Calu3 (cell line): ENCODE results near the gene ARL17B. TPM values are rescaled to one million over a fixed set of nuclear protein-coding genes. Genes with fewer than 3 reads are reported as not detected.
"Not testable (repeated sequence)": the region's sequence is repeated elsewhere in the genome, so short reads cannot be mapped to it uniquely, and the experiment has no call there.

Experiments
- Bru-seq: library from RNA; stranded (reverse); fragments of 400-500 nt; gene quantifications from one replicate; lab custom pipeline; 2021; lab: Mats Ljungman, UMichigan
- BruChase-seq, 2 experiments: library from RNA; stranded (reverse); fragments of 400-500 nt; gene quantifications; one replicate each; lab custom pipeline; 2021; lab: Mats Ljungman, UMichigan
- BruUV-seq: library from RNA; stranded (reverse); fragments of 400-500 nt; replicated peaks from 2 replicates; lab custom pipeline; 2021; lab: Mats Ljungman, UMichigan
- CTCF ChIA-PET: fragments of 300-600 bp; sonication (Branson Sonifier 250); formaldehyde crosslinking; loops from one replicate; lab custom pipeline; 2022; ENCODE audit warnings: antibody characterized with exemption; lab: Charles Lee
- DNase-seq: peaks from one replicate; pipeline ENCODE4 v3.0.0; 2022
- H3K27ac Mint-ChIP-seq: one replicate; pipeline ENCODE4 v1.8.0; 2022; ENCODE audit warnings: mixed read lengths; ENCODE audit not compliant: unreplicated experiment
- H3K27me3 Mint-ChIP-seq: one replicate; pipeline ENCODE4 v1.8.0; 2022; ENCODE audit warnings: mixed read lengths; ENCODE audit not compliant: unreplicated experiment
- H3K36me3 Mint-ChIP-seq: one replicate; pipeline ENCODE4 v1.8.0; 2022; ENCODE audit warnings: mild to moderate bottlenecking, moderate library complexity, mixed read lengths; ENCODE audit not compliant: insufficient read depth, unreplicated experiment
- H3K4me1 Mint-ChIP-seq: one replicate; pipeline ENCODE4 v1.8.0; 2022; ENCODE audit warnings: mild to moderate bottlenecking, low read depth, mixed read lengths; ENCODE audit not compliant: unreplicated experiment
- H3K4me3 Mint-ChIP-seq: one replicate; pipeline ENCODE4 v1.8.0; 2022; ENCODE audit warnings: mild to moderate bottlenecking, low read depth, moderate library complexity, mixed read lengths; ENCODE audit not compliant: unreplicated experiment
- H3K9me3 Mint-ChIP-seq: one replicate; pipeline ENCODE4 v1.8.0; 2022; ENCODE audit warnings: low read depth, mixed read lengths; ENCODE audit not compliant: unreplicated experiment
- intact Hi-C: fragments of 100-400 bp; cut with micrococcal nuclease; formaldehyde crosslinking; loops from one replicate; pipeline ENCODE4 v1.10.0; 2022; ENCODE audit not compliant: unreplicated experiment
- long read RNA-seq: library from polyadenylated mRNA; stranded (forward); transcript quantifications from one replicate; pipeline ENCODE4 v2.0.0, GENCODE V29; 2022
- total RNA-seq: library from RNA; stranded (reverse); gene quantifications from 2 replicates; pipeline ENCODE4 v1.2.3, GENCODE V29; 2022

Gene ARL17B
- total RNA-seq, result 34.2 and 41.7 TPM in 2 replicates
- Bru-seq, nascent RNA, result percentile 77 among the genes with signal in this experiment
- percentile 91 among the genes with signal in this experiment for BruChase-seq, experiment 1, labeled RNA remaining after a 6-hour chase
- BruChase-seq, experiment 2, labeled RNA remaining after a 2-hour chase, result percentile 94 among the genes with signal in this experiment
- long read RNA-seq, transcript ARL17B-202 (4 exons, 743 nt), result major isoform, 8 of 111 reads
- long read RNA-seq, partial matches to known transcripts, result 1 of 111 reads
- long read RNA-seq, other reads (novel, unspliced or antisense), result 102 of 111 reads

GRCh38 chr17:46361755-46362154 is at the start of gene ARL17B:
TSS of gene ARL17B (minus strand) at chr17:46361766. CDS start at chr17:46358397, 3,369 bp downstream.
- CTCF ChIA-PET, intact Hi-C loops, H3K4me3 Mint-ChIP-seq, H3K9me3 Mint-ChIP-seq, H3K4me1 Mint-ChIP-seq, H3K27ac Mint-ChIP-seq, H3K36me3 Mint-ChIP-seq, H3K27me3 Mint-ChIP-seq: not testable (repeated sequence)
- TSS peak; percentile 89 for BruUV-seq
- DNase-seq, result peak; percentile 96

GRCh38 chr17:46409864-46410263 is 48.3 kb upstream of the ARL17B start:
- H3K27ac Mint-ChIP-seq, H3K4me3 Mint-ChIP-seq, CTCF ChIA-PET, H3K4me1 Mint-ChIP-seq, H3K27me3 Mint-ChIP-seq, intact Hi-C loops, DNase-seq, H3K36me3 Mint-ChIP-seq, BruUV-seq, H3K9me3 Mint-ChIP-seq: not testable (repeated sequence)

GRCh38 chr17:46407155-46407554 is 45.6 kb upstream of the ARL17B start:
- H3K4me1 Mint-ChIP-seq, DNase-seq, H3K4me3 Mint-ChIP-seq, CTCF ChIA-PET, H3K36me3 Mint-ChIP-seq, H3K27ac Mint-ChIP-seq, H3K27me3 Mint-ChIP-seq, intact Hi-C loops, H3K9me3 Mint-ChIP-seq, BruUV-seq: not testable (repeated sequence)

- H3K4me3 Mint-ChIP-seq, H3K27ac Mint-ChIP-seq, DNase-seq, H3K27me3 Mint-ChIP-seq, H3K36me3 Mint-ChIP-seq, intact Hi-C loops, H3K4me1 Mint-ChIP-seq, H3K9me3 Mint-ChIP-seq, BruUV-seq, CTCF ChIA-PET: not testable (repeated sequence)
These were observed 39.6 kb upstream of the ARL17B start for GRCh38 chr17:46401033-46401787.

DNA sequence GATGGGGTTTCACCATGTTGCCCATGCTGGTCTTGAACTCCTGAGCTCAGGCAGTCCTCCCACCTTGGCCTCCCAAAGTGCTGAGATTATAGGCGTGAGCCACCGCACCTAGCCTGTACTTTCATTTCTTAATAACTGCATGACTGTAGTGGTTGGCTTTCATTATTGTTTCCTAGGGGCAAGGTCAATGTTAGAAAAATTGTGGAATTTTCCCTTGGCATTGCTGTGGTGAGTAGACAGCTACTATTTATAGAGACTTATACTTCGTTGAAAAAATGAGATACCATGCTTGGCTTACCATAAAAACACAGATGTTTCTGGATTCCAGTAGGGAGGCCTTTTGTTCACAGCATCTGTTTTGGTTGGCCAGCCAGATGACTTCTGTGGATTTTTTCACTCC is 39.0 kb upstream of the ARL17B start:
- intact Hi-C loops, H3K36me3 Mint-ChIP-seq, H3K9me3 Mint-ChIP-seq, H3K4me1 Mint-ChIP-seq, H3K27me3 Mint-ChIP-seq, DNase-seq, BruUV-seq, H3K4me3 Mint-ChIP-seq, CTCF ChIA-PET, H3K27ac Mint-ChIP-seq: not testable (repeated sequence)

DNA sequence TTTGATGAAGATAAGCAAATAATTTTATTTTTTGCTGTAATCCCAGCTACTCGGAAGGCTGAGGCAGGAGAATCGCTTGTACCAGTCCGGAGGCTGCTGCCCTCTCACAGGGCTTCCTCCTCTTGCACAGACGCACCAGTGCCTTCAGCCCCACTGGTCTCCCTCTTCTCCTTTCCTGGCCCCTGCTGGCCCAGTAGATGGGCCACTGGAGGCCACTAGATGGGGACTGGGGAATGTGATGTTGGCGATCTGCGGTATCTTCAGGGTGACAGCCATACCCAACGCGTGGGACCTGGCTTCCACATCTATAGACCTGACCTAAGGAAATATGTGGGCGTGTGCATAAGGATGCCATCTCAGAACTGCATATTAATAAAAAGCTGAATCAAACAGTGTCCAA is 38.4 kb upstream of the ARL17B start:
- H3K9me3 Mint-ChIP-seq, H3K36me3 Mint-ChIP-seq, H3K4me1 Mint-ChIP-seq, BruUV-seq, H3K4me3 Mint-ChIP-seq, H3K27me3 Mint-ChIP-seq, H3K27ac Mint-ChIP-seq, intact Hi-C loops, CTCF ChIA-PET, DNase-seq: not testable (repeated sequence)

DNA sequence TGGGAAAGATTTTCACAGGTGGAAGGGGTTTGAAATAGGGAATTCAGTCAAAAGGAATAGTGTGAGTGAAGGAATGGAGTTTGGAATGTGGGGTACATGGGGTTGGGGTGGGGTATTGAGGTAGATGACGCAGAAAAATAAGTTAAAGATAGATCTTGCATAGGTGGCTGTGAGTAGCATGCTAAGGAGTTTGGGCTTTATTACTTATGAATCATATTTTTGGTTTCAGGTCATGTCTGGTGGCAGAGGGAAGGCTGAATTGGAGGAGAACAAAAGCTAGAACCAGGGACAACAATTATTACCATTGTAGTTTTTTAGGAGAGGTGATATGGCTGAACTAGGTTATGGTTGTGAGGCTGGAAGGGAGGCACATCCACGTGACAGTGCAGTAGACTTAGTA is 34.7 kb upstream of the ARL17B start:
- H3K36me3 Mint-ChIP-seq, H3K4me3 Mint-ChIP-seq, intact Hi-C loops, CTCF ChIA-PET, H3K9me3 Mint-ChIP-seq, H3K4me1 Mint-ChIP-seq, BruUV-seq, H3K27ac Mint-ChIP-seq, H3K27me3 Mint-ChIP-seq, DNase-seq: not testable (repeated sequence)

GRCh38 chr17:46393702-46394101 is 32.1 kb upstream of the ARL17B start:
- H3K9me3 Mint-ChIP-seq, CTCF ChIA-PET, H3K4me1 Mint-ChIP-seq, H3K27ac Mint-ChIP-seq, H3K27me3 Mint-ChIP-seq, H3K36me3 Mint-ChIP-seq, intact Hi-C loops, BruUV-seq, DNase-seq, H3K4me3 Mint-ChIP-seq: not testable (repeated sequence)

DNA sequence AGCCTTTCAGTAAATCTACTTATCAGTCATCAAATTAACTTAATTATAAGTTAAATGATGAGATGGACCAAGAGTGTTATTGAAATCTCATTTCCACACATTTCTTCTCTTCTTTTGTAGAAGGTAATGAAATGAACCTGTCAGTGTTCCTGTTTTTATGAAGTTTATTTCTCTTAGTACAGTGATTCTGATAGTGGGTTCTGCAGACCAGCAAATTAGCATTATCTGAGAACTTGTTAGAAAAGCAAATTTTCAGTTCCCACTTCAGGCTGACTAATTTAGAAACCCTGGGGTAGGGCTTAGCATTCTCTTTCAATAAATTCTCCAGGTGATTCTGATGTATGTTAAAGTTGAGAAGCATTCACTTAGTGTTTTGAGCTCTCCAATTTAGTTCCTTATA is 23.9 kb upstream of the ARL17B start:
- BruUV-seq, H3K4me1 Mint-ChIP-seq, H3K27ac Mint-ChIP-seq, CTCF ChIA-PET, H3K36me3 Mint-ChIP-seq, H3K9me3 Mint-ChIP-seq, DNase-seq, H3K27me3 Mint-ChIP-seq, intact Hi-C loops, H3K4me3 Mint-ChIP-seq: not testable (repeated sequence)

DNA sequence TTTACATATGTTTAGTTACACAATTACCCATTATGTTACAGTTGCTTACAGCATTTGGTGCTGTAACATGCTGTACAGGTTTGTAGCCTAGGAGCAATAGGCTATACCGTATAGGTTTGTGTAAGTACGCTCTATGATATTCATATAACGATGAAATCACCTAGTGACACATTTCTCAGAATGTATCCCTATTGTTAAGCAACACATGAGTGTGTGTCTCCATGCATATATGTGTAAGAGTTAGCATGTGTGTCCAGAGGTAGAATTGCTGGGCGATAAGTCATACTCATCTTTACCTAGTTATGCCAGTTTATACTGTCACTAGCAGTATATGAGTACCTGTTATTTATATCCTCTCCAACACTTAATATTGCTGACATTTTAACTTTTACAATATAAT is 21.6 kb upstream of the ARL17B start:
- DNase-seq, H3K4me3 Mint-ChIP-seq, intact Hi-C loops, H3K9me3 Mint-ChIP-seq, H3K4me1 Mint-ChIP-seq, H3K27ac Mint-ChIP-seq, H3K27me3 Mint-ChIP-seq, BruUV-seq, CTCF ChIA-PET, H3K36me3 Mint-ChIP-seq: not testable (repeated sequence)
